HepG2 (cell line): Measurements from ENCODE around the gene SEPHS1. TPM values are rescaled to one million over a fixed set of nuclear protein-coding genes. Genes with fewer than 3 reads are reported as not detected.
A peak's percentile ranks its signal among the peaks of the same experiment; 100 is the strongest.

Experiments used
- ASH2L ChIP-seq: fragments of 300-600, 200-600 bp; sonication (generic); IDR thresholded peaks from 2 replicates; pipeline ENCODE4 v1.7.0; 2017; ENCODE audit warnings: low read depth, mild to moderate bottlenecking, moderate library complexity, mixed read lengths, low read length; ENCODE audit not compliant: insufficient read length
- EHMT2 ChIP-seq: fragments of 200-600 bp; sonication (generic); IDR thresholded peaks from 2 replicates; pipeline ENCODE4 v1.7.0; 2017; ENCODE audit warnings: antibody characterized with exemption, low read depth, low read length, borderline replicate concordance
- HNF1B ChIP-seq: sonication (generic); formaldehyde crosslinking; IDR thresholded peaks from 2 replicates; pipeline ENCODE4 v1.5.1; 2020; ENCODE audit warnings: mild to moderate bottlenecking, moderate library complexity, missing genetic modification reagents
- KDM2A ChIP-seq: sonication (generic); formaldehyde crosslinking; IDR thresholded peaks from 2 replicates; pipeline ENCODE4 v1.4.0; 2020; ENCODE audit warnings: low read depth, missing genetic modification reagents, borderline replicate concordance
- KLF15 ChIP-seq: sonication (generic); formaldehyde crosslinking; IDR thresholded peaks from 2 replicates; pipeline ENCODE4 v1.8.1; 2023; ENCODE audit warnings: borderline replicate concordance, mild to moderate bottlenecking, inconsistent platforms, missing genetic modification reagents, mixed read lengths
- PRMT3 ChIP-seq: sonication (generic); formaldehyde crosslinking; IDR thresholded peaks from 2 replicates; pipeline ENCODE4 v1.8.1; 2022; ENCODE audit warnings: low read depth, mild to moderate bottlenecking, moderate library complexity, missing genetic modification reagents, borderline replicate concordance
- SPEN ChIP-seq: sonication (generic); formaldehyde crosslinking; IDR thresholded peaks from 2 replicates; pipeline ENCODE4 v1.5.1; 2020; ENCODE audit warnings: low read depth, mild to moderate bottlenecking, missing genetic modification reagents
- TOPORS ChIP-seq: sonication (generic); formaldehyde crosslinking; IDR thresholded peaks from 2 replicates; pipeline ENCODE4 v1.8.0; 2023; ENCODE audit warnings: mild to moderate bottlenecking, missing genetic modification reagents
- ZBED4 ChIP-seq: sonication (generic); formaldehyde crosslinking; IDR thresholded peaks from 2 replicates; pipeline ENCODE4 v1.4.0; 2020; ENCODE audit warnings: missing genetic modification reagents, borderline replicate concordance
- ZEB1 ChIP-seq: IDR thresholded peaks from 2 replicates; pipeline ENCODE4 v1.6.1; 2012; ENCODE audit warnings: mild to moderate bottlenecking, low read depth, inconsistent platforms; ENCODE audit not compliant: insufficient replicate concordance
- ZFYVE20 ChIP-seq: sonication (generic); formaldehyde crosslinking; IDR thresholded peaks from 2 replicates; pipeline ENCODE4 v1.8.0; 2023; ENCODE audit warnings: low read depth, mild to moderate bottlenecking, moderate library complexity, missing genetic modification reagents, borderline replicate concordance
- ZNF205 ChIP-seq: IDR thresholded peaks from 2 replicates; pipeline ENCODE4 v1.6.1; 2018; ENCODE audit warnings: missing biosample characterization, missing genetic modification reagents
- ZNF451 ChIP-seq: sonication (generic); formaldehyde crosslinking; IDR thresholded peaks from 2 replicates; pipeline ENCODE4 v1.5.0; 2020; ENCODE audit warnings: mild to moderate bottlenecking, missing genetic modification reagents
- ZNF672 ChIP-seq: sonication (generic); formaldehyde crosslinking; IDR thresholded peaks from 2 replicates; pipeline ENCODE4 v1.8.1; 2022; ENCODE audit warnings: missing genetic modification reagents
- ZNF792 ChIP-seq: IDR thresholded peaks from 2 replicates; pipeline ENCODE4 v1.6.1; 2016
- ZSCAN29 ChIP-seq: sonication (generic); formaldehyde crosslinking; conservative IDR thresholded peaks from 2 replicates; pipeline ENCODE4 v1.4.0; 2020; ENCODE audit warnings: mild to moderate bottlenecking, missing genetic modification reagents
- polyA plus RNA-seq, 8 experiments: library from polyadenylated mRNA; depleted of rRNA in 3 of 8; stranded (reverse) in 7 of 8; unstranded in 1 of 8; fragments of >200 nt; fragmentation: Illumina TruSeq in 4 of 8; extraction: Trizol in 4 of 8; gene quantifications; 2 replicates each; pipeline versions ENCODE4 v1.2.1 to v1.2.3, GENCODE V29; 2011 to 2016; ENCODE audit warnings: low read depth in 4 of 8, missing spikeins in 1 of 8, mixed read lengths in 1 of 8; ENCODE audit not compliant: insufficient read depth in 1 of 8
- total RNA-seq, 5 experiments: library from RNA; depleted of rRNA; stranded (reverse); fragments of >200 nt; fragmentation: Illumina TruSeq; extraction: Trizol; gene quantifications; 2 replicates each; pipeline ENCODE4 v1.2.3, GENCODE V29; 2016; ENCODE audit warnings: low read depth in 1 of 5
- TF ChIP-seq, protein P1 (sequence below): sonication (generic); formaldehyde crosslinking; IDR thresholded peaks from 2 replicates; pipeline ENCODE4 v1.8.1; 2023; ENCODE audit warnings: missing genetic modification reagents, mild to moderate bottlenecking, borderline replicate concordance
- TF ChIP-seq, protein P2 (sequence below): IDR thresholded peaks from 2 replicates; pipeline ENCODE4 v1.4.0; 2020; ENCODE audit warnings: mild to moderate bottlenecking, missing genetic modification reagents

Gene SEPHS1
- total and polyA plus RNA-seq, 2 of the 13 experiments (the other 11 are each of a cell fraction or from before 2014, with no cell fraction given): 57.8 to 61.5 TPM

- TF ChIP-seq ZBED4 (CRISPR knock-in tag) (0 out of 2 replicates have a peak, but pooled peaks have one; percentile 17), ZSCAN29 (CRISPR knock-in tag) (peak; percentile 81), SPEN (CRISPR knock-in tag) (no peak), ZEB1 (peak; percentile 41), ZNF205 (CRISPR knock-in tag) (peak; percentile 44; the same call in 1 of the 2 replicates), EHMT2 (no peak), ASH2L (peak; percentile 54), ZFYVE20 (CRISPR knock-in tag) (no peak), KDM2A (CRISPR knock-in tag) (peak; percentile 59; the same call in 1 of the 2 replicates), ZNF672 (no peak), PRMT3 (CRISPR knock-in tag) (0 out of 2 replicates have a peak, but pooled peaks have one; percentile 30), HNF1B (CRISPR knock-in tag) (peak; percentile 75), ZNF451 (CRISPR knock-in tag) (0 out of 2 replicates have a peak, but pooled peaks have one; percentile 66), KLF15 (CRISPR knock-in tag) (no peak), TOPORS (0 out of 2 replicates have a peak, but pooled peaks have one; percentile 20), ZNF792 (CRISPR knock-in tag) (peak; percentile 31; the same call in 1 of the 2 replicates)
- TF ChIP-seq, protein P1, sequence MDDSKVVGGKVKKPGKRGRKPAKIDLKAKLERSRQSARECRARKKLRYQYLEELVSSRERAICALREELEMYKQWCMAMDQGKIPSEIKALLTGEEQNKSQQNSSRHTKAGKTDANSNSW (CRISPR knock-in tag): no peak
- TF ChIP-seq, protein P2, sequence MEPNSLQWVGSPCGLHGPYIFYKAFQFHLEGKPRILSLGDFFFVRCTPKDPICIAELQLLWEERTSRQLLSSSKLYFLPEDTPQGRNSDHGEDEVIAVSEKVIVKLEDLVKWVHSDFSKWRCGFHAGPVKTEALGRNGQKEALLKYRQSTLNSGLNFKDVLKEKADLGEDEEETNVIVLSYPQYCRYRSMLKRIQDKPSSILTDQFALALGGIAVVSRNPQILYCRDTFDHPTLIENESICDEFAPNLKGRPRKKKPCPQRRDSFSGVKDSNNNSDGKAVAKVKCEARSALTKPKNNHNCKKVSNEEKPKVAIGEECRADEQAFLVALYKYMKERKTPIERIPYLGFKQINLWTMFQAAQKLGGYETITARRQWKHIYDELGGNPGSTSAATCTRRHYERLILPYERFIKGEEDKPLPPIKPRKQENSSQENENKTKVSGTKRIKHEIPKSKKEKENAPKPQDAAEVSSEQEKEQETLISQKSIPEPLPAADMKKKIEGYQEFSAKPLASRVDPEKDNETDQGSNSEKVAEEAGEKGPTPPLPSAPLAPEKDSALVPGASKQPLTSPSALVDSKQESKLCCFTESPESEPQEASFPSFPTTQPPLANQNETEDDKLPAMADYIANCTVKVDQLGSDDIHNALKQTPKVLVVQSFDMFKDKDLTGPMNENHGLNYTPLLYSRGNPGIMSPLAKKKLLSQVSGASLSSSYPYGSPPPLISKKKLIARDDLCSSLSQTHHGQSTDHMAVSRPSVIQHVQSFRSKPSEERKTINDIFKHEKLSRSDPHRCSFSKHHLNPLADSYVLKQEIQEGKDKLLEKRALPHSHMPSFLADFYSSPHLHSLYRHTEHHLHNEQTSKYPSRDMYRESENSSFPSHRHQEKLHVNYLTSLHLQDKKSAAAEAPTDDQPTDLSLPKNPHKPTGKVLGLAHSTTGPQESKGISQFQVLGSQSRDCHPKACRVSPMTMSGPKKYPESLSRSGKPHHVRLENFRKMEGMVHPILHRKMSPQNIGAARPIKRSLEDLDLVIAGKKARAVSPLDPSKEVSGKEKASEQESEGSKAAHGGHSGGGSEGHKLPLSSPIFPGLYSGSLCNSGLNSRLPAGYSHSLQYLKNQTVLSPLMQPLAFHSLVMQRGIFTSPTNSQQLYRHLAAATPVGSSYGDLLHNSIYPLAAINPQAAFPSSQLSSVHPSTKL (CRISPR knock-in tag): peak; percentile 51
Measured at GRCh38 chr10:13271552-13272163, 76.4 kb downstream of the SEPHS1 start (continued).
